Mesothelial cell of epicardium (in vitro differentiated cells): Measurements from ENCODE around the gene FSTL1. TPM values are rescaled to one million over a fixed set of nuclear protein-coding genes. Genes with fewer than 3 reads are reported as not detected.
A peak's percentile ranks its signal among the peaks of the same experiment; 100 is the strongest.

Experiments used
- DNase-seq, 2 experiments: peaks; one replicate each; pipeline ENCODE4 v3.0.0; 2021; ENCODE audit warnings: low spot score in 2 of 2; ENCODE audit not compliant: unreplicated experiment in 2 of 2
- H3K27ac Mint-ChIP-seq: 2 replicates; pipeline ENCODE4 v1.8.0; 2021; ENCODE audit warnings: mixed read lengths
- H3K27me3 Mint-ChIP-seq: 2 replicates; pipeline ENCODE4 v1.8.0; 2021; ENCODE audit warnings: low read depth, mixed read lengths
- H3K36me3 Mint-ChIP-seq: 2 replicates; pipeline ENCODE4 v1.8.0; 2021; ENCODE audit warnings: mixed read lengths
- H3K4me1 Mint-ChIP-seq: 2 replicates; pipeline ENCODE4 v1.8.0; 2021; ENCODE audit warnings: mixed read lengths
- H3K4me3 Mint-ChIP-seq: 2 replicates; pipeline ENCODE4 v1.8.0; 2021; ENCODE audit warnings: mild to moderate bottlenecking, moderate library complexity, mixed read lengths
- H3K9me3 Mint-ChIP-seq: 2 replicates; pipeline ENCODE4 v1.8.0; 2021; ENCODE audit warnings: mixed read lengths
- total RNA-seq: library from RNA; stranded (reverse); gene quantifications from 3 replicates; pipeline ENCODE4 v1.2.1, GENCODE V29; 2021
- TF ChIP-seq, protein P1 (sequence below): fragments of 200-600 bp; sonication (generic); IDR thresholded peaks from one replicate; pipeline ENCODE4 v1.5.0; 2021; ENCODE audit warnings: antibody characterized with exemption; ENCODE audit not compliant: unreplicated experiment

FSTL1 gene
- total RNA-seq, 1 donor from 2014 or later, result 734 TPM

DNA sequence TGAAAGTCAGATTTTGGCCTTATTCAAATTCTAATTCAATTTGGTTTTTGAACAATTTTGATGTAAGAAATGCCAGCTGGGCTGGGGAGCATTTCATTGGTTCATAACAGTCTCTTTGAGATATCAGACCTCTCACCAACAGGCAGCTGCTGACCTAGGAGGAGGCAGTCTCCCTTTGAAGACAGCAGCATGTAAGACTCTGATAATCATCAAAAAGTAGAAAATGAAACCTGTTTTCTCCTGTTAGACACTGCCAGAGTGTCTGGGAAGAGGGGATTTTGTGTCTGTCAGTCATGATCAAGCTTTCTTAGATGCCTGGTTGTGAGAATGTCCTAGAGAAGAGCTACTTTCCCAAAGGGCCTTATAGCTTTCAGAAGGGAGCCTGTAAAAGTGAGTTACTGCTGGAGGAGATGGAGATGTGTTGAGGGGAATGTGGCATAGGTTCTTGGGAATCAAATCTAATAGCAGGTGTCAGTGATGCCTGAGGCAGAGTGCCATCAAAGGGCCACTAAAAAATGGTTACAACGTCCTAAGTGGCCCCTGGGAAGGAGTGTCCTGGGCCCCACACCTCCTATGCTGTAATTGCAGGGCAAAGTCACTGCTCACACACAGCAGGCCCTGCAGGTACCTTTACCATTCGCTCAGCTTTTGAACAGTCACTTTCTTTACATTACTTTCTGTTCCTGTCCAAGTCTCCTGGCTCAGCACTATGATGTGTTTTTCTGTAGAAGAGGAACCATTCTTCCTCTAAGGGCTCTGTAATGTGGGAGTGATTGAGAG lies 43.1 kb downstream of the FSTL1 start:
- H3K4me1 Mint-ChIP-seq, result no peaks in the 10 kb centered on the region

DNA sequence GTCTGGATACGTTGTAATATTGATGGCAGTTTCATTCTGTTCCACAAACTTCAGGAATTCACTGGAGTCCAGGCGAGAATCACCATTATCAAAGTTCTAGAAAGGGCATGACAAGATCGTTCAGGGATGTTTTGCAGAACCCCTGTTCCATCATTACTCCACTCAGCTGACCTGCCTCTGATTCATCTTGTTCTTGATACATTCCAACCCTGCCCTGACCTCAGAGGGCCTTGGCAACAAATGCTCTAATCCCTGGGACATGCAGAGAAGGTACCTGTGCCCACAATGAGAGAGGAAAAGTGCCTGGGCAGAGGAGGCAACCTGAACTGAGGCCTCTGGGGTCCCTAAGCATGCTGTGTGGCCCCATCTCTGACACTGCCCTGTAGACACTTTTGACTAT lies 45.9 kb downstream of the FSTL1 start:
- Mint-ChIP-seq H3K27ac (no peak overlapping the region), H3K36me3 (peaks cover 73% of the 10 kb centered on the region), H3K4me3 (no peak overlapping the region), H3K4me1 (no peaks in the 10 kb centered on the region), H3K27me3 (no peaks in the 10 kb centered on the region), H3K9me3 (no peaks in the 10 kb centered on the region)
- DNase-seq, result no peak
- TF ChIP-seq, protein P1, sequence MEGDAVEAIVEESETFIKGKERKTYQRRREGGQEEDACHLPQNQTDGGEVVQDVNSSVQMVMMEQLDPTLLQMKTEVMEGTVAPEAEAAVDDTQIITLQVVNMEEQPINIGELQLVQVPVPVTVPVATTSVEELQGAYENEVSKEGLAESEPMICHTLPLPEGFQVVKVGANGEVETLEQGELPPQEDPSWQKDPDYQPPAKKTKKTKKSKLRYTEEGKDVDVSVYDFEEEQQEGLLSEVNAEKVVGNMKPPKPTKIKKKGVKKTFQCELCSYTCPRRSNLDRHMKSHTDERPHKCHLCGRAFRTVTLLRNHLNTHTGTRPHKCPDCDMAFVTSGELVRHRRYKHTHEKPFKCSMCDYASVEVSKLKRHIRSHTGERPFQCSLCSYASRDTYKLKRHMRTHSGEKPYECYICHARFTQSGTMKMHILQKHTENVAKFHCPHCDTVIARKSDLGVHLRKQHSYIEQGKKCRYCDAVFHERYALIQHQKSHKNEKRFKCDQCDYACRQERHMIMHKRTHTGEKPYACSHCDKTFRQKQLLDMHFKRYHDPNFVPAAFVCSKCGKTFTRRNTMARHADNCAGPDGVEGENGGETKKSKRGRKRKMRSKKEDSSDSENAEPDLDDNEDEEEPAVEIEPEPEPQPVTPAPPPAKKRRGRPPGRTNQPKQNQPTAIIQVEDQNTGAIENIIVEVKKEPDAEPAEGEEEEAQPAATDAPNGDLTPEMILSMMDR, result no peak

More for the DNA sequence above, 43.1 kb downstream of the FSTL1 start:
- no peak for DNase-seq
- TF ChIP-seq, protein P1, result no peak
- no peaks in the 10 kb centered on the region for H3K27me3 Mint-ChIP-seq
- no peak overlapping the region for H3K4me3 Mint-ChIP-seq
- peak overlapping the region; percentile 52 for H3K27ac Mint-ChIP-seq
- H3K9me3 Mint-ChIP-seq, result no peaks in the 10 kb centered on the region
- peaks cover 70% of the 10 kb centered on the region for H3K36me3 Mint-ChIP-seq

DNA sequence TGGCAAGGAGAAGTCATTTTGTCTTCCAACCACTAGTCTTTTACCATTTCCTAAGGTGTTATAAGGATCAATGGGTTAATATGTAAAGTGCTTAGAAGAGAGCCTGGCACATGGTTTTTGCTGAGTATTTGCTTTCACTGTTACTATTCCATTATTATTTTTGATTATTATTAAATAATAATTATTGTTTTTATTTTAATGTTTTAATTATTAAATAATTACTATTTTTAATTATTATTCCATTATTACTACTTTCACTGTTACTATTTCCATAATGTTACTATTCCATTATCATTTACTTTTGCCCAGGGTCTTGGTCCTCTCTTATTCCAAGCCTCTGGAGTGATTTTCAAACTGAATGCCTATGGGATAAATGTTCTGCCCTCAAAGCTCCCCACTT lies 48.5 kb downstream of the FSTL1 start:
- Mint-ChIP-seq H3K27me3 (no peaks in the 10 kb centered on the region), H3K4me3 (no peak overlapping the region), H3K36me3 (peaks cover 76% of the 10 kb centered on the region), H3K4me1 (no peaks in the 10 kb centered on the region), H3K27ac (no peak overlapping the region), H3K9me3 (peaks cover 6% of the 10 kb centered on the region)
- TF ChIP-seq, protein P1, result no peak
- no peak for DNase-seq

DNA sequence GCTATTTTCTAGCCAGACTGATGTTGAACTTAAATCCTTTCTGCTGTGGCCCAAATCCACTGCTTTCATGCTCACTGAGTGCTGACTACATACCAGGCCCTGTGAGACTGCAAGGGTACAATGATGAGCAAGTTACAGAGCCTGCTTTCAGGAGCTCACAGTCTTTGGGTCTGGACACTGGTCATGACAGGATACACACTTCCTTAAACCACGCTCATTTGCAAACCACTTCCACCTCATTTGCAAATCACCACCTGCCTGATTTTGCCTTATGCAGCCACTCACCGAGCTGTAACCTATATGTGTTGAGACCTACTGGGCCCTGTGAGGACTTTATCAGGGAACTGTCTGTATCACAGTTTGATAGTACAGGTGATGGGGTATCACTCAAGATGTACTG lies 51.4 kb downstream of the FSTL1 start:
- Mint-ChIP-seq H3K9me3 (peaks cover 6% of the 10 kb centered on the region), H3K27me3 (no peaks in the 10 kb centered on the region), H3K4me3 (no peak overlapping the region), H3K36me3 (peaks cover 82% of the 10 kb centered on the region), H3K27ac (no peak overlapping the region), H3K4me1 (no peaks in the 10 kb centered on the region)
- DNase-seq, result no peak
- TF ChIP-seq, protein P1, result no peak

DNA sequence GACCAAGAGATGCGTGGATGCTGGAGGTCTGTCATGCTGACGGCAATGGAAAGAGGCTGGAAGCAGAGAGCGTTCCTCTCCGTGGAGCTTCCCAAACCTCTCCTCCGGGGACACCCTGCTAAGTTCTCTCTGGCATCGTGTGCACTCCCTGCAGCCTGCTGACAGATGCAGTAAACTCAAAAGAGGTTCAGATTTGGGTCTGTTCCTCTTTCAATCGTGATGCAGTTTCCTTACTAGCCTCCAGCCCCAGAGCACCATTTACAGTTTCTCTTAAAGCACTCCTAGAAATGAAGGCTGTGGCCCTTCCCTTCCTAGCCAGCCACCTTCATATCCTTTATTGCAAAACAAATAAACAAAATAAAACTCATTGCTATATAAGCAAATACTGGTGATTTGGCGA lies 54.3 kb downstream of the FSTL1 start:
- Mint-ChIP-seq H3K27me3 (no peaks in the 10 kb centered on the region), H3K4me3 (no peak overlapping the region), H3K27ac (no peak overlapping the region), H3K9me3 (peaks cover 6% of the 10 kb centered on the region), H3K36me3 (peaks cover 66% of the 10 kb centered on the region), H3K4me1 (no peaks in the 10 kb centered on the region)
- no peak for DNase-seq
- TF ChIP-seq, protein P1, result no peak
